Measurements from ENCODE around the gene FKBP1A.
"Not testable (repeated sequence)": the region's sequence is repeated elsewhere in the genome, so short reads cannot be mapped to it uniquely, and the experiment has no call there.

The FKBP1A gene

DNA sequence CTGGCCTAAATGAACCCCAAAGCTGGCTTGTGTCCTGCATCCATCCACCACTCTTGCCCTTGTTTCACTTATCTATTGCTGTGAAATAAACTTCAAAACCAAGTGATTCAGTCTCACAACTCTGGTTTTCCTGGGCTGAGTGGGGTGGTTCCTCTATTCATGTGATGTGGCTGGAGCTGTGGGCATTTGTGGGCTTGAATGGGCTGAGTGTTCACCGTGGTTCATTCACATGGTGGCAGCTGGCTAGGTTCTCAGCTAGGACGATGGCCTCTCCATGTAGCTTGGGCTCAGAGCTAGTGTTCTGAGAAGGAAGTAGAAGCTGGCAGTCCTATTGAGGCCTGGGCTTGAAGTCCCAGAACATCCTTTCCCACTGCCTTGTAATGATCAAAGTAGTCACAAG lies 30.4 kb downstream of the FKBP1A start:
- DNase-seq, result no peak

DNA sequence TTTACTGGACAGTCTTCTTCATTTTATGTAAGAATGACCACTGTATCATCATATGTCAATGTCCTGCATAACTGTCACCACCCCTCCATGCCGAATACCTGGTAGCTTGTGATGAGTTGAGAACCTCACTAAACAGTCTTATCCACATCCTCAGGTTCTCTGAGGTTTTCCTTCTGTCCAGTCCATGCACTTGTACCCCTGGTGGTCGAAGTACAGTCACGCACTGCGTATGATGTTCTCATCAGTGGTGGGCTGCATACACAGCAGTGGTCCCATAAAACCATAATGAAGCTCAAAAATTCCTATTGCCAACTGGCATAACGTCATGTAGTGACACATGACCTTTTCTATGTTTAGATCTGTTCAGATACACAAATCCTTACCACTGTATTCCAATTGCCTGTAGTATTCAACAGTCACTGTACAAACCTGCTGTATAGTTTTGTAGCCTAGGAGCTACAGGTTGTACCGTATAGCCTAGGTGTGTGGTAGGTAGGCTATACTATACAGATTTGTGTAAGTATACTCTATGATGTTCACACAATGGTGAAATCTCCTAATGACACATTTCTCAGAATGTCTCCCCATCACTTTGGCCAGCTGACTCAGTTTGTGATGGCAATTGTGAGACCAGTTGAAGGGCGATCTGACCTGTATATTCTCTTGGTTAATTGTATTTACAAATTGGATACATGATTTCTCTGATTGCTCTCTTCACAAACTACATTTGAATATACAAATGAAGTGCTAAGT lies 32.6 kb downstream of the FKBP1A start:
- no peak for DNase-seq

DNA sequence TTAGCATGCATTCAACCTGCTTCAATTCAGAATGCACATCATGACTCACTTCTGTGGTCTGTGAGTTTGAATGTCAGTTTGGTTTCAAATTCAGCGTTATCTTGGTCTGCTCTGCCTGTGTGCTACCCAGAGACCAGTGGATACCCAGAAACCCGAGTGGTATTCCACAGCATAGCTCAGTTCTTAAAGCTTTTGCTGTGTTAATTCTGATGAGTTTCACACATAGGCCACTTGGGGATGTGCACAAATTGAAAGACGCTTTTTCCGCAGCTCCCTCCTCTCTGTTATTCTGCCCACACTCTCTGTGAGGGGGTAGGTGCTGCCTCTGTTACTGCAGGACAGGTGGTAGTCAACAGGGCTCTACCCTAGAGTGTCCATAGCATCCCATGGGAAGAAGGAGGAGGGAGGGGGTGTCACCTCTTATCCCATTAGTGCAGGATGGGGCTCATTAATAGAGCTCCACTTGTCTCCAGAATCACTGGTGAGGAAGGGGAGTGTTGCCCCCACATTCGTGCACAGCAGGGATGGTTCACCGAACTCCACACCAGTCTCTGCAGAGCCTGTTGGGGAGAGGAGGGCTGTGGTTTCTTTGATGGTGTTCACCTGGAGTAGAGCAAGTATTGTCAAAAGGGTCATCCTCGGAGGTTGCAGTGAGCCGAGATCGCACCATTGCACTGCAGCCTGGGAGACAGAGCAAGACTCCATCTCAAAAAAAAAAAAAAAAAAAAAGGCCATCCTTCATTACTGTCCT lies 34.8 kb downstream of the FKBP1A start:
- DNase-seq, result no peak

DNA sequence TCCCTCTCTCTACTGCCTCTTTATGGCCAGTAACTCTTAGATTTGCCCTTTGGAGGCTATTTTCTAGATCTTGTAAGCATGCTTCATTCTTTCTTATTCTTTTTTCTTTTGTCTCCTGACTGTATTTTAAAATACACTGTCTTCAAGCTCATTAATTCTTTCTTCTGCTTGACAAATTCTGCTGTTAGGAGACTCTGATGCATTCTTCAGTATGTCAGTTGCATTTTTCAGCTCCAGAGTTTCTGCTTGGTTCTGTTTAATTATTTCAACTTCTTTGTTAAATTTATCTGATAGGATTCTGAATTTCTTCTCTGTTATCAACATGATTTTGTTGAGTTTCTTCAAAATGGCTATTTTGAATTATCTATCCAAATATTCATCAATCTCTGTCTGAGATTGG lies 38.9 kb downstream of the FKBP1A start:
- DNase-seq, result no peak

DNA sequence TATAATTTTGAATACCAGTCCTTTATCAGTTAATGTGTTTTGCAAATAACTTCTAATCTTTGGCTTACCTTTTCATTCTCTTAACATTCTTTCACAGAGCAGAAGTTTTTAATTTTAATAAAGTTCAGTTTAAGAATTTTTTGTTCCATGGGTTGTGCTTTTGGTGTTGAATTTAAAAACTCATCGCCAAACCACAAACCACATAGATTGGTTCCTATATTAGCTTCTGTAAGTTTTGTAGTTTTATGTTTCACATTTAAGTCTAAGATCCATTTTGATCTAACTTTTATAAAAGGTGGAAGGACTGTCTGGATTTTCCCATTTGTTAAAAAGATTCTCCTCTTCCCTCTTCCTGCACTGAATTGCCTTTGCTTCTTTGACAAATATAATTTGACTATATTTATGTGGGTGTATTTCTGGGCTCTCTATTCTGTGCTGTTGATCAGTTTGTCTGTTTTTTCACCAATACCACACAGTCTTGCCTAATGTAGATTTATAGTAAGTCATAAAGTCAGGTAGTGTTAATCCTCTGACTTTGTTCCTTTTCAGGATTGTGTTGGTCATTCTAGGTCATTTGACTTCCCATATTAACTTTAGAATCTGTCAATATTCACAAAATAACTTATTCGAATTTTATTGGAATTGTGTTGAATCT lies 46.4 kb downstream of the FKBP1A start:
- DNase-seq, result no peak

DNA sequence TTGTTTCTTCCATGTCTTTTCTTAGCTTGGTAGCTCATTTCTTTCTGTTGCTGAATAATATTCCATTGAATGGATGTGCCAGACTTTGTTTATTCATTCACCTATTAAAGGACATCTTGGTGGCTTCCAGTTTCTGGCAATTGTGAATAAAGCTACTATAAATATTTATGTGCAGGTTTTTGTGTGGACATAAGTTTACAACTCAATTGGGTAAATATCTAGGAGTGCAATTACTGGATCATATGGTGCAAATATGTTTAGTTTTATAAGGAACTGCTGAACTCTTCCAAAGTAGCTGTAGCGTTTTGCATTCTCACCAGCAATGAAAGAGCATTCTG lies 47.1 kb downstream of the FKBP1A start:
- DNase-seq, result no peak

DNA sequence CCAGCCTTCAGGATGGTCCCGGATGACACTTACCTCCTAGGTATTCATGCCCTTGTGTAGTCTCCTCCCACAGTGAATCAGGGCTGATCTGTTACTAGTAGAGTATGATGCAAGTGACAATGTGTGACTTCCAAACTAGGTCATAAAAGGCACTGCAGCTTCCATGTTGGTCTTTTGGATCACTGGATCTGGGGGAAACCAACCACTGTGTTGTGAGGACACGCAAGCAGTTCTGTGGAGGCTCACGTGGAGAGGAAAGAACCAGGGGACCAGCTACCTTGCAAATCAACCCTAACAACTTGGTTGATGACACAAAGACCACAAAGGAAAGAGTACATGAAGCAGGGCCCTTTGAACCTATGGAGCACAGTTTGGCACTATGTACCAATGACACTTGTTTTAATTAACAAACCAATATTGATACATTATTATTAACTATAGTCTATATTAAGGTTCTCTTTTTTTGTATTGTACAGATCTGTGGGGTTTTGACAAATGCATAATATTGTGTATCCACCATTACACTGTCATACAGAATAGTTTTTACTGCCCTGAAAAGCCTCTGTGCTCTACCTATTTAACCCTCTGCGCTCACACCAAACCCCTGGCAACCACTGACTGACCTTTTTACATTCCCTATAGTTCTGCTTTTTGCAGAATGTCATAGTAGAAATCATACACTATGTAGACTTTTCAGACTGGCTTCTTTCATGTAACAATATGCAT lies 47.7 kb downstream of the FKBP1A start:
- no peak for DNase-seq

DNA sequence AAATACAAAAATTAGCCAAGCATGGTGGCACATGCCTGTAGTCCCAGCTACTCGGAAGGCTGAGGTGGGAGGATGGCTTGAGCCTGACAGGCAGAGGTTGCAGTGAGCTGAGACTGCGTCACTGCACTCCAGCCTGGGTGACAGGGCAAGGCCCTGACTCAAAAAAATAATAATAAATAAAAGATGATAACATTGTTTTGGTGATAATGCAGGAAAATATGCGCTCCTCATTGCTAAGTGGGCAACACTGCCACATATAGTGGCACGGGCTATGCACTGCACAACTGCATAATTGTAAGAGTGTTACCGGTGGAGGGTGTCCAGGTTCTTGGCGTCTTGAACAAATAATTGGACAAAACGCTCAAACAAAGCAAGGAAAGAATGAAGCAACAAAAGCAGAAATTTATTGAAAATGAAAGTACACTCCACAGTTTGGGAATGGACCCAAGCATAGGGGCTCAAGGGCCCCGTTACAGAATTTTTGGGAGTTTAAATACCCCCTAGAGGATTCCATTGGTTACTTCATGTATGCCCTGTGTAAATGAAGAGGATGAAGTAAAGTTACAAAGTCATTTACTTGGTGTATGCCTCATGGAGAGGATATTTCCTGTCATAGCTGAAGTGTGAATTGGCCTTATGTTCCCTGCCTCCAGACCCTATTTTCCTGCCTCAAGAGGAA lies 49.3 kb downstream of the FKBP1A start:
- not testable (repeated sequence) for DNase-seq

DNA sequence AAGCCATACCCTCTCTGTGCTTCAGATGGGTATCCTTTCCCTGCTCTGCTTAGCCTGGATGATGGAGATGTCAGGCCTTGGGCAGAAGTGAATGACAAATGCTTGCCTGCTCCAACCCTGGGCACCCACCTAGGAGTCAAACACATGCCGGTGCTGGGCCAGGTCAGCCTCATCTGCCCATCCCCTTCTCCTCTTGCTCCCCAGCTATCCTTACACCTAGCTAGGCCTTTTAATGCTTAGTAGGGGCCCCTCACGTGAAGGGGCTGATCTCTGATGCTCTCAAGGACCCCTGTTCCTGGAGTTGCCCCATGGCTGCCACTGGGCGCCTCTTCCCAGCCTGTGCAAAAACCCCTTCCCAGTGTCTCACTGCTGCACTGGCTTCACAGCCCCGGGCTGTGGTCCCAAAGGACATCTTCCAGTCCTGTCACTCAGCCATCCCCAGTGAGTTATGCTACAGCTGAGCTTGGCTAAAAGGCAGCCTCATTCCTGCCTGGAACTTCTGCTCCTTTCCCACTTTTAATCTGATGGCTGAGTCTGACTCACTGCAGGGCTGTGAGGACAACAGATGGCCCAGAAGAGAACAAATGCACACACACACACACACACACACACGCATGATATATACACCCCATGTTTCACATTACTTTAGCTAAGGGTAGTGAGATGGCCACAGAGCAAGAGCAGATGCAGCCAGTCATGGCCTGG lies 51.1 kb downstream of the FKBP1A start:
- no peak for DNase-seq

DNA sequence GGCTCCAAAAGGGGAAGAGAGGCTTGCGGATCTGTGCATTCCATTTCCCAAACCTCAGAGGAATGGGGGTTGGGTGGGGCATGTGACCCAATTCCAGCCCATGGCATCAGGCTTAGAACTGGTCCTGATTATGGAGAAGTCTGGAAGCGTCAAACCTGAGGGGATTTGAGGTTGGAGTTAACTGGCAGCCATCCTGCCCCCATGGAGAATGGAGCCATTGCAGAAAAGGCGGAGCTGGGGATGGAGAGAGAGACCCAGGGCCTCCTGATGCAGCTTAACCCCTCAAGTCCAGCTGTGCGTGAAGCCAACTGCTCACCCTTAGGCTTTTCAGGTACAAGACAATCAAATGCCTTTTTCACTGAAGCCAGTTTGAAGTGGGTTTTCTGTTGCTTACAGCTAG lies 54.1 kb downstream of the FKBP1A start:
- no peak for DNase-seq

DNA sequence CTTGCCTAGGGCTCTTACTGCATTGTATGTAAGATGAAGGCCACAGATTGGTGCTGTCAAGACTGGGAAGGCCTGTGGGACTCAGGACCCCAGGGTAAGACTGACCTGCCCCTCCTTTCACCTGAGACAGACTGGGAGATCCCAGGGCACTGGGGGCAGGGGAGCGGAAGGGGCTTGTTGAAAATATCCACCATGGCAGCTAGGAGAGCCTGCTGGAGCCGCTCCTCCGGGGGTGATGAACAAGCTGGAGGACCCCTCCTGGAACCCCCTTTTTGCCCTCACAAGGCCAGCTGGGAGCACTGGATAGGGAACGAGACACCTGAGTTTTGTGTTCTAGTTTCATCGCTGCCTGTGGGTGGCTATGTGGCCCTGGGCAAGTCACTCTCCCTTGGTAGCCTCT lies 54.8 kb downstream of the FKBP1A start:
- DNase-seq, result no peak

DNA sequence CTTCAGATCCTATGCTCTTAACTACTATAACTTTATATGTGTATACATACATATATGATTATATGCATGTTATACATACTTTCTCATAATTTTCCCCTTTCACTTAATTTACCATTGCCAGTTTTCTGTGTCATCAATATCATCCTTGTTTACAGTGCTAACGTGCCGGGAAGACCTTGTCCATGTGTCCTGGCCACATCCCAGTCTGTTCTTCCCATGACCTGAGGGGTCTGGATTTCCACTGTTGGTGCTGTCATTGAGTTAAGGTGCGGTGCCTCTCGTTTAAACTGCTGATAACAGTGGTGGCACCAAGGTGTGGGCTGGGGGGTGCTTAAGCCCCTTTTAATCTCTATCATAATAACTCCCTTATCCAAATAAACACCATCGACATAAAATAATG lies 55.4 kb downstream of the FKBP1A start:
- no peak for DNase-seq

DNA sequence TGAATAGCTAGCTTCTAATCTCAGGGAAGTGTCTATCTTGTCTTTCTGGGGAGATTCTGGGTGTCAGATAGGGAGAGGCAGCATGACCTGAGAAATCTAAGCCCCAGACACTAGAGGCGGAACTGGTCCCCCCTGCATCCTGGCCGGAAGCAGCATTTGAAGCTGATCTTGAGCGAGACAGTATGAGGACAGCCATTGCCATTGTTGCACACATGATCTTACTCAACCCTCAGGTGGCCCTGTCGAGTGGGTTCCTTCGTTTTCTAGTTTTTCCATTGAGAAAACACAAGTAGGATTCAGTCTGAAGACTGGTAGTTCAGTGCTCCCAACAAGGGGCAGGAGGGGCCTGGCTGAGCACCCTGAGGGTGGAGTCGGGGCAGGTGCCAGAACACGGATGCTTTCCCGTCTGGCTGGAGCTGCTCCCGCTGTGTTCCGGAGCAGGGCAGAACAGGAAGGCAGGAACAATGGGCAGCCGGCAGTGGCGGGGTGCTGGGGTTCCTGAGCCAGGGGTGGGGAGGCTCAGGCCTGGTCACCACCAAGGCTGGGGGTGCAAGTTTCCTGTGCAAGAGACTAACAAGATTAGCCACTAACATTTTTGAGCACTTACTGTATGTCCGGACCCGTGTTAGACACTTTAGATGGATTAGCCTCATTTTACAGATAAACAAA lies 56.0 kb downstream of the FKBP1A start:
- DNase-seq, result no peak

DNA sequence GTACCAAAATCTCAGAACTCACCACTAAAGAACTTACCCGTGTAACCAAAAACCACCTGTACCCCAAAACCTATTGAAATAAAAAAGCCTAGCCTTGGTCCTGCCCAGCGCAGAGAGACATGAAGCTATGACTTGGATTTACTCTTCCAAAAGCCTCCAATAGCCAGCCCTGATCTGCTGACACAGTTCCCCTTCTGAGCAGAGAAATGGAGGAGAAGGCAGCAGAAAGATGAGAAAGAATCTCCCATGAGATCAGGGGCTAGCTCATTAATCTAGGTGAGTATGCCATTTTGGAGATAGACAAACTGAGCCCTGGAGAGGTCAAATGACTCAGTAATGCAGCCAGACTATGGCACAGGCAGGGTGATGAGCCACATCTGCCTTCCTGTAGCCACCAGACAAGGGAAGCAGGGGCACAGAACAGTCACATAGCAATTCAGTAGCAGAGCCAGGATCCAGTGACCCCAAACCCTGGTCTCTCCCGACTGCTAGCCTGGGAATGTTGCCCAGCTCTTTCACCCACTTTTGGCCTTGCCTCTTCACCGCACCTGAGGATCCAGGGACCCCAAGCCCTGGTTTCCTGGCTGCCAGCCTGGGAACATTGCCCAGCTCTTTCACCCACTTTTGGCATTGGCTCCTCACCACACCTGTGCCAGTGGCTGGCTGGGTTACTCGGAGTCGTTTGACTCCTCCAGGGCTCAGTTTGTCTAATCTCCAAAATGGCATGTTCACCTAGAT lies 56.7 kb downstream of the FKBP1A start:
- no peak for DNase-seq

DNA sequence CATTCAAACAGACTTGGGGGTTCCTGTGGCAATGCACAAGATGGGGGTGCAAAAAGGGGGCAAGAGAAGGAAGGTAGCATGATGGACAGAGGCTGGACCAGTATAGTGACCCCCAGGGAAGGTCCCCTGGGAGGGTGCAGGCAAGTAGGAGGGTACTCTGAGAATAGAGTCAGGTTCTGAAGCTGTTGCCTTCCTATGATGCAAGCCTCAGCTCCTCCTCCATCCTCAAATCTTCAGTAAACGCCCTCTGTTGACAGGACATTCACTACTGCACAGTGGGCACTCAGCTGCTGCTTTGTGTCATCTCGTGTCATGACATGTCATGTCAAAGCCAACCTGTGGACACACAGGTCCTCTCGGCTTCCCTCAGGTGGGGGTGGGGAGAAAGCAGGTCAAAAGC lies 58.1 kb downstream of the FKBP1A start:
- DNase-seq, result no peak

DNA sequence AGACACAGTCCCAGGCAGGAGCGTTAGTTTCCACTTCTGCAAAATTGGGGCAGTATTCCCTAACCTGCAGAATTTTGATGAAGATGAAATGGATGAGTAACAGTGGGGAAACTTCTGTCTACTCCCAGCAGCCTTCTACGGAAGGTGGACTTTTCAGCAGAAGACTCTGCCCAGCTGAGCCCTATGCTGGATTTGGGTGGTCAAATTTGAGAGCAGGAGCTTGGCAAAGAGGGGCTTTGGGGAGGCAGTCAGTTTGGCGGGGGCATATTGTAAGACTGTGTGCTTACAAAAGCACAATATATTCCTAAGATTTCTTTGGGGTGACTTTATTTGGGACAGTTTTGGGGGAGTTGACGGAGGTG lies 58.5 kb downstream of the FKBP1A start:
- no peak for DNase-seq

DNA sequence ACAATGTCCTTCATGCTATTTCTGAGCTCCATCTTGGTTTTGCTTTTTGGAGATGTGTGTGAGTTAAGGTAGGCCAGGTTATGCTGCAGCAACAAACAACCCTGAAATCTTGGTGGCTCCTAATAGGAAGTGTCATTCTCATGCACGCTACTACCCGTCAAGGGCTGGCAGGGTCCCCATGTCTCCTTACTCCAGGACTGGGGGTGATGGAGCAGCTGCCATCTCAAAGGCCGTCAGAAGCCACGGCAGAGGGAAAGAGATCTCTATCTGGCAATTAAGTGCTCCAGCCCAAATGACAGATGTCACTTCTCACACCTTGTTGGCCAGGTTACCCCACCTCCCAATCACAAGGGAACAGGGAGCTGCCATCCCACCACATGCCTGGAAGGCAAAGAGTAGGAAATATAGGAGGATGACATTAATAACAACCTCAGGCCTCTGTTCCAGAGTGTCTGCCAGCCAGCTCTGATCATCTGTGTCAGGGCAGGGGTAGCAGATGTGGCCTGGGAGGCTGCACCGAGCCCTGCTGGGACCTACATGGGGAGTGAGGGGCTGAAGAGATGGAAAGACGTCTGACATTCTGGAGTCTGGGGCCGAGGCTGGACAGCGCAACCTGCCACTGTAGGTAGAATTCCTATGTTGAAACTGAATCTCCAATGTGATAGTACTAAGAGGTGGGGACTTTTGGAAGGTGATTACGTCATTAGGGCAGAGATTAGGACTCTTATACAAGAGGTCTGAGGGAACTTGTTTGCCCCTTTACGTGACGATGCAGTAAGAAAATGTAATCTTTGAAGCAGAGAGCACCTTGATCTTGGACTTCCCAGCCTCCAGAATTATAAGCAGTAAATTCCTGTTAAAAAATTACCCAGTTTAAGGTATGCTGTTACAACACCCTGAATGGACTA lies 59.1 kb downstream of the FKBP1A start:
- DNase-seq, result no peak

DNA sequence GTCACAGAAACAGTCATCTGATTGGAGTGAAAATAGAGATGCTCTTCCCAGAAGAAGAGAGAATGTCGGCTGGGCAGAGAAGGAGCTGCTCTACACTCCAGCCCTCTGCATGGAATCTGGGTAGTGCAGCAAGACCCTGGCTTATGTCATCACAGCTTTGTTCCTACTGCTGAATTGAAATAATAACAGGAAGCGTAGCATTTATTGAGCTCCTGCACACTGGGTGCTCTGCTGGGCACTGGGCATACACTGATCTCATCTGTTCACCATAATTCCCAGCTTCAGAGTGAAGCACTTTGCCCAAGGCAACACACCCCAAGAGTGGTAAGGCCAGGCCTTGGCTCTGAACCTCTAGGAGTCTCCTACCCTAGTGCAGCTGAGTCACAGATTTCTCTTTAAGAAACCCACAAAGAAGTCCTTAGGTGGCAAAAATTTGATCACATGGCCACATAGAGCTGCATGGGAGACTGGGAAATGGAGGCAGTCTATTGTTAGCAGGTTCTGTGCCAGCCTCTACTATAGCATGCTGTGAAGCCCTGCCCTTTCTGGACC lies 60.0 kb downstream of the FKBP1A start:
- no peak for DNase-seq

DNA sequence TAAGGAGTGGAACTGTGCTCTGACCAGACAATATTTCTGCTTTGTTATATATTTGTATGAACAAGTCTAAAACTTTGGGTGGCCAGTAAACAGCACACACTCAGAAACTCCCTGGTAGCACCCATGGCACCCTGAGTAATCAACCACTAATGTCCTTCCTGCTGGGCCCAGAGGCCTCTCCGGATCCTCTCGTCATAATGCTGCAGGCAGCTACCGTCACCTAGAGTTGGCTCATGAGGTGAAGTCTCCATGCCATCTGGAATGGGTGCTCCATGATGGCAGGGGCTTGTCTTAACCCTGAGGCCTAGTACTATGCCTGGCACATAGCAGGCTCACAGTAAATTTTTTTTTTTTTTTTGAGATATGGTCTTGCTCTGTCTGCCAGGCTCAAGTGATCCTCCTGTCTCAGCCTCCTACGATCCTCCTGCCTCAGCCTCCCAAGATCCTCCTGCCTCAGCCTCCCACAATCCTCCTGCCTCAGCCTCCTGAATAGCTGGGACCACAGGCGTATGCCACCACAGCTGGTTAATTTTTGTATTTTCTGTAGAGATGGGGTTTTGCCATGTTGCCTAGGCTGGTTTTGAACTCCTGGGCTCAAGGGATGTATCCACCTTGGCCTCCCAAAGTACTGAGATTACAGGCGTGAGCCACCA lies 60.9 kb downstream of the FKBP1A start:
- DNase-seq, result no peak

Measured in NCI-H146 (cell line).